ENCODE results near the gene PTPN7.

PTPN7 gene

DNA sequence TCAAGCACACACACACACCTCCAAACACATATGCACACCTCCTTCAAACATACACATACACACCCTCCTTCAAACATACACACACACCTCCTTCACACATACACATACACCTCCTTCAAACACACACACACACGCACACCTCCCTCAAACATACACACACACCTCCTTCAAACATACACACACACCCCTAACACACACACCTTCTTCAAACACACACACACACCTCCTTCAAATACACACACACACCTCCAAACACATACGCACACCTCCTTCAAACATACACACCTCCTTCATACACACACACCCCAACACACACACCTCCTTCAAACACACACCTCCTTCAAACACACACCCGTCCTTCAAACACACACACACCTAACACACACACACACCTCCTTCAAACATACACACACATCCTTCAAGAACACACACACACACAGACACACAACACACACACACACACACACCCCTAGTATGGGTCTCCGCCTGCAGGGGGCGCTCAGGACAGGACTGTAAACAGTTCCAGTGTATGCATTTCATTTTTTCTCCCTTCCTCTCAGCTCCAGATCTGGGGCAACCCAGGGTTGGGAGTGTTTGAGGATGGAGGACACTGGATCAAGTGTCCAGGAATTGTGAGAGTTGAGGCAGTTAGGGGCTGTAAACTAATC is 45.3 kb upstream of the PTPN7 start:
- no peaks in the 10 kb centered on the region for H4K20me1 ChIP-seq (ENCODE audit: low read depth, low read length)
- H3K27me3 ChIP-seq (ENCODE audit: low read length) = no peaks in the 10 kb centered on the region
- H2AFZ ChIP-seq (ENCODE audit: low read depth, low read length, severe bottlenecking) = no peak overlapping the region
- H3K79me2 ChIP-seq (ENCODE audit: insufficient read depth, low read length) = no peaks in the 10 kb centered on the region
- TF ChIP-seq EZH2phosphoT487 (conservative IDR thresholded peaks at IDR 0.05; ENCODE audit: low read length) = no peak
- TF ChIP-seq, protein P1, sequence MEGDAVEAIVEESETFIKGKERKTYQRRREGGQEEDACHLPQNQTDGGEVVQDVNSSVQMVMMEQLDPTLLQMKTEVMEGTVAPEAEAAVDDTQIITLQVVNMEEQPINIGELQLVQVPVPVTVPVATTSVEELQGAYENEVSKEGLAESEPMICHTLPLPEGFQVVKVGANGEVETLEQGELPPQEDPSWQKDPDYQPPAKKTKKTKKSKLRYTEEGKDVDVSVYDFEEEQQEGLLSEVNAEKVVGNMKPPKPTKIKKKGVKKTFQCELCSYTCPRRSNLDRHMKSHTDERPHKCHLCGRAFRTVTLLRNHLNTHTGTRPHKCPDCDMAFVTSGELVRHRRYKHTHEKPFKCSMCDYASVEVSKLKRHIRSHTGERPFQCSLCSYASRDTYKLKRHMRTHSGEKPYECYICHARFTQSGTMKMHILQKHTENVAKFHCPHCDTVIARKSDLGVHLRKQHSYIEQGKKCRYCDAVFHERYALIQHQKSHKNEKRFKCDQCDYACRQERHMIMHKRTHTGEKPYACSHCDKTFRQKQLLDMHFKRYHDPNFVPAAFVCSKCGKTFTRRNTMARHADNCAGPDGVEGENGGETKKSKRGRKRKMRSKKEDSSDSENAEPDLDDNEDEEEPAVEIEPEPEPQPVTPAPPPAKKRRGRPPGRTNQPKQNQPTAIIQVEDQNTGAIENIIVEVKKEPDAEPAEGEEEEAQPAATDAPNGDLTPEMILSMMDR (IDR thresholded peaks at IDR 0.05; ENCODE audit: insufficient read depth, low read length, poor library complexity, severe bottlenecking) = no peak
- no peaks in the 10 kb centered on the region for H3K36me3 ChIP-seq (ENCODE audit: low read length)
- no peaks in the 10 kb centered on the region for H3F3A ChIP-seq (ENCODE audit: insufficient read depth)
- H3K9ac ChIP-seq (ENCODE audit: low read length) = no peak overlapping the region
- H3K9me2 ChIP-seq (replicated peaks; ENCODE audit: insufficient read depth, low read length) = no peaks in the 10 kb centered on the region
- H3K9me3 ChIP-seq (ENCODE audit: insufficient read depth, low read length) = no peaks in the 10 kb centered on the region
- H3K4me2 ChIP-seq (ENCODE audit: low read depth, low read length, poor library complexity, severe bottlenecking) = no peak overlapping the region
- H3K4me3 ChIP-seq (ENCODE audit: insufficient read depth, low read length, poor library complexity, severe bottlenecking) = no peak overlapping the region
- H3K27ac ChIP-seq (ENCODE audit: low read depth, low read length) = no peak overlapping the region

DNA sequence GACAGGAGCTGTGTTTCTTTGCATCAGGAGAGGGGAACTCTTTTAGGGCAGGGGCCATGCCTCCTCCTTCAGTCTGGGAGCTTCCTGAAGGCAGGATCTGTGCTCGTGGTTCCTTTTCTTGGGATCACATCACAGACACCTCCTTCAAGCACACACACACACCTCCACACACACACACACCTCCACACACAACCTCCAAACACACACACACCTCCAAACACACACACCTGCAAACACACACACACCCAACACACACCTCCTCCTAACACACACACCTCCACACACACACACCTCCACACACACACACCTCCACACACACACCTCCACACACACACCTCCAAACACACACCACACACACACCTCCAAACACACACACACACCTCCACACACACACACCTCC is 43.7 kb upstream of the PTPN7 start:
- TF ChIP-seq, protein P1 (IDR thresholded peaks at IDR 0.05; ENCODE audit: insufficient read depth, low read length, poor library complexity, severe bottlenecking) = no peak
- no peak for TF ChIP-seq EZH2phosphoT487 (conservative IDR thresholded peaks at IDR 0.05; ENCODE audit: low read length)
- Histone ChIP-seq H4K20me1 (ENCODE audit: low read depth, low read length) (no peaks in the 10 kb centered on the region), H3K27ac (ENCODE audit: low read depth, low read length) (no peak overlapping the region), H3K9me3 (ENCODE audit: insufficient read depth, low read length) (no peaks in the 10 kb centered on the region), H3K9ac (ENCODE audit: low read length) (no peak overlapping the region), H3K9me2 (replicated peaks; ENCODE audit: insufficient read depth, low read length) (no peaks in the 10 kb centered on the region), H3K27me3 (ENCODE audit: low read length) (no peaks in the 10 kb centered on the region), H3K79me2 (ENCODE audit: insufficient read depth, low read length) (no peaks in the 10 kb centered on the region), H3K36me3 (ENCODE audit: low read length) (no peaks in the 10 kb centered on the region), H3K4me2 (ENCODE audit: low read depth, low read length, poor library complexity, severe bottlenecking) (no peak overlapping the region), H2AFZ (ENCODE audit: low read depth, low read length, severe bottlenecking) (no peak overlapping the region), H3K4me3 (ENCODE audit: insufficient read depth, low read length, poor library complexity, severe bottlenecking) (no peak overlapping the region), H3F3A (ENCODE audit: insufficient read depth) (no peaks in the 10 kb centered on the region)

DNA sequence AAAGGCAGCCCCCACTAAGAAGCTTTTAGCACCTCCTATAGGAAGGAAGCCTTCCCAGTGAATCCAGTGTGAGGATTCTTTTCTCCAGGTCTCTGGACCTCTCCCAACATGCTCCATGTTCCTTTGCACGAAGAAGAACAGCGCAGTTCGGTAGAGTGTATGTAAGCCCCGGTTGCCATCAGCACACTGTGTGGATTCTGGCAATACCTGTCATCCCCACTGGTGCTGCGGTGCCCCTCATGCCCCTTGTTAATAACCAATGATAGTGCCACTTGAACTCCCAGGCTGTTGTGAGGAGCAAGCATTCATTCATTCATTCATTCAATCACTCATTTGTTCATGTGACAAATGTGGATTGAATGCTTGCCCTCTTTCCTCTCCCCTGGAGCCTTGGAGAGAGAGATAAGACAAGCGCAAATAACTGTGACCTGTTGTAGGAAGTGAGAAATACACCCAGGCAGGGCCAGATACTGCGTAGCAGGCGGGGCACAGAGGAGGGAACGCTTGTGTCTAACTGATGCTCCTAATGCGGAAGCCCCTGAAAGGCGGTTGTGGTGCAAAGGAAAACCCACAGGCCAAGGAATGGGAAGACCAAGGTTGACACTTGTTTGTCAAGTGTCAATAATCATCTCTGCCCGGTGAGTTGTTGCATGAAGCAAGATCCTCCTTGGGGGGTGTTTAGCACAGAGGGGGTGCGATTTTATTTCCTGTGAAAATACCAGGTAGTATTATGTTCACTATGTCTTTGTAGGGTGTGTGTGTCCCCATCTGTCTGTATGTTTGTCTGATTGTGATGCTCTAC is 43.0 kb upstream of the PTPN7 start:
- Histone ChIP-seq H3K4me2 (ENCODE audit: low read depth, low read length, poor library complexity, severe bottlenecking) (no peak overlapping the region), H3K27me3 (ENCODE audit: low read length) (no peaks in the 10 kb centered on the region), H3K4me3 (ENCODE audit: insufficient read depth, low read length, poor library complexity, severe bottlenecking) (no peak overlapping the region), H3K9ac (ENCODE audit: low read length) (no peak overlapping the region), H3K27ac (ENCODE audit: low read depth, low read length) (no peak overlapping the region), H3K9me3 (ENCODE audit: insufficient read depth, low read length) (no peaks in the 10 kb centered on the region), H3F3A (ENCODE audit: insufficient read depth) (no peaks in the 10 kb centered on the region), H4K20me1 (ENCODE audit: low read depth, low read length) (no peaks in the 10 kb centered on the region), H2AFZ (ENCODE audit: low read depth, low read length, severe bottlenecking) (no peak overlapping the region), H3K9me2 (replicated peaks; ENCODE audit: insufficient read depth, low read length) (no peaks in the 10 kb centered on the region), H3K79me2 (ENCODE audit: insufficient read depth, low read length) (no peaks in the 10 kb centered on the region), H3K36me3 (ENCODE audit: low read length) (no peaks in the 10 kb centered on the region)
- TF ChIP-seq EZH2phosphoT487 (conservative IDR thresholded peaks at IDR 0.05; ENCODE audit: low read length) = no peak
- TF ChIP-seq, protein P1 (IDR thresholded peaks at IDR 0.05; ENCODE audit: insufficient read depth, low read length, poor library complexity, severe bottlenecking) = no peak
